Cardiac atrium fibroblast (primary cell): ENCODE data around the gene CCDC61. TPM values are rescaled to one million over a fixed set of nuclear protein-coding genes. Genes with fewer than 3 reads are reported as not detected.

ENCODE experiments used
- total RNA-seq: library from RNA; depleted of rRNA; stranded (reverse); fragments of >200 nt; gene quantifications from 2 replicates; pipeline ENCODE4 v1.2.3, GENCODE V29; 2015

Gene CCDC61, protein sequence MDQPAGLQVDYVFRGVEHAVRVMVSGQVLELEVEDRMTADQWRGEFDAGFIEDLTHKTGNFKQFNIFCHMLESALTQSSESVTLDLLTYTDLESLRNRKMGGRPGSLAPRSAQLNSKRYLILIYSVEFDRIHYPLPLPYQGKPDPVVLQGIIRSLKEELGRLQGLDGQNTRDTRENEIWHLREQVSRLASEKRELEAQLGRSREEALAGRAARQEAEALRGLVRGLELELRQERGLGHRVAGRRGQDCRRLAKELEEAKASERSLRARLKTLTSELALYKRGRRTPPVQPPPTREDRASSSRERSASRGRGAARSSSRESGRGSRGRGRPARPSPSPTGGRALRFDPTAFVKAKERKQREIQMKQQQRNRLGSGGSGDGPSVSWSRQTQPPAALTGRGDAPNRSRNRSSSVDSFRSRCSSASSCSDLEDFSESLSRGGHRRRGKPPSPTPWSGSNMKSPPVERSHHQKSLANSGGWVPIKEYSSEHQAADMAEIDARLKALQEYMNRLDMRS
- 6.1 and 6.8 TPM in 2 replicates for total RNA-seq

DNA sequence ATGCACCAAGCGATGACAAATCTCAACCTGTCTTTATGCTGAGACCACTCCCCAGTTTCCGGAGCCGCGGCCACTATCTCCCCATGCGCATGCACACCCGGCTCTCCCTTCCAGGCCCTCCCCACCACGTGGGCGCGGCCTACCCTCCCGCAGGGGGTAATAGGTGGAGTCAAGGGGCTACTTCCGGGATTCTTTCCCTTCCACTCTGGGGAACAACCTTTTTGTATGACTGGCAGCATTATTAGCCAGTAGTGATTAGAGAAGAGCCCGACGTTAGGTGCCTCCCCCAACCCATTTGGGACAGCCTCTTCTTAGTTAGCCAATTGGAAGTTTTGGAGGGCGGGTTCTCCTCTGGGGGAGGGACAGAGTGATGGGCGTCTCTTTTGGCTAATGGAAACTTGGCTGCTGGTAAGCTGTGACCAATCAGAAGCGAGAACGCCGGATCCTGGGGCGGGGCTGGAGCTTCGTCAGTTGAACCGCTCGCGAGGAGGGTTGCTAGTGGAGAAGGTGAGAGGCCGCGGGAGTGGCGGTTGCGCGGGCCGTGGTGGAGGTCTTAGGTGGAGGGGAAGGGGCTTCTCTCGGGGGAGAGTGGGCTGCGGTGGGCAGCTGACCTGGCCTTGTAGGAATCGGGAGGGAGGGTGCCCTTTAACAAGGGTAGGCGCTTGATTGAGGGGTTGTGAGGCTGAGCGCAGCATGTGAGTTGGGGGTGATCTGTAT is at the start of gene CCDC61:
Gene CCDC61 (plus strand): TSS at position 470 of the 717 bp plus-strand sequence. CDS start 7,552 bp downstream, outside the sequence.

GRCh38 chr19:45973553-45974338 is 21.5 kb upstream of the CCDC61 start, which contains the start of gene NOVA2:
Gene NOVA2 (minus strand): TSS chr19:45973865. CDS start chr19:45973351, 514 bp downstream.

DNA sequence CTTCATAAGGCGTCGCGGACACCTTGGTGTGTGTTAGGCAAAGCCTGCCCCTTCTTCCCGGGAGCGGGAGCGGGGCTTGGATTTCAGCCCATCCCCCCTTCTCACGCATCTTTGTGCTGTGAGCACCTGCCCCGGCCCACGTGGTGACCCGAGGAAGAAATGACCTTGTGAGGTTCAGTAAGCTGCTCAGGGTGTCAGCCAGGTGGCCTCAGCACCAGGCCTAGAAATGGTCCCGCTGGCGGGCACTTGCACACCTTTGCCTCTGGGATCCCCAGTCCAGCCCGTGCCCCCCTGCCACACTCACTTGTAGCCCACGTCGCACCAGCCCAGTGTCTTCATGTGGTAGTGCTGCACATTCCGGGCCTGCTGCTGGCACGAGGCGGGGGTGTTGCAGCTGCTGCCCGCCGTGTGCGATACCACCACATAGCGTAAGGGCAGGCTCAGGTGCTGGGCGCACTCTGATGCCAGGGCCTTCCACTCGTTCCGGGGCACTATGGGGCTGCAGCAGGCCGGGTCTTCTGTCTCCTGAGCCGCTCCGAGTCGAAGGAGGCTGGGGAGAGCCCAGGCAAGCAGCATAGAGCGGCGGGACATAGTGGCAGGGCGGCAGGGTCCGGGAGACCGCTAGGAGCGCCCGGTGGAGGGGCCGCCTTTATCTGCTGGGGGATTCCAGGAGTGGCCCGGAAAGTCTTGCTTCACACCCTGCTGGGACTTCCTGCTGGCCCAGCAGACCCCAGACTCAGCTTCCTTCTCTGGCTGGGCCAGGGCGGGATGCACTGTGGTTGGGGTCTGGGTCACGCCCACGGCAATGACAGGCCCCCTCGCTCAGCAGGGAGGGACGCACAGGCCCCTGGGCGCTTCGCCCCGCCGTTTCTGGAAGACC is 27.4 kb downstream of the CCDC61 start, which contains the start of gene PGLYRP1:
Gene PGLYRP1 (minus strand): TSS at position 623 of the 880 bp plus-strand sequence. CDS start 32 bp downstream, at position 591.

DNA sequence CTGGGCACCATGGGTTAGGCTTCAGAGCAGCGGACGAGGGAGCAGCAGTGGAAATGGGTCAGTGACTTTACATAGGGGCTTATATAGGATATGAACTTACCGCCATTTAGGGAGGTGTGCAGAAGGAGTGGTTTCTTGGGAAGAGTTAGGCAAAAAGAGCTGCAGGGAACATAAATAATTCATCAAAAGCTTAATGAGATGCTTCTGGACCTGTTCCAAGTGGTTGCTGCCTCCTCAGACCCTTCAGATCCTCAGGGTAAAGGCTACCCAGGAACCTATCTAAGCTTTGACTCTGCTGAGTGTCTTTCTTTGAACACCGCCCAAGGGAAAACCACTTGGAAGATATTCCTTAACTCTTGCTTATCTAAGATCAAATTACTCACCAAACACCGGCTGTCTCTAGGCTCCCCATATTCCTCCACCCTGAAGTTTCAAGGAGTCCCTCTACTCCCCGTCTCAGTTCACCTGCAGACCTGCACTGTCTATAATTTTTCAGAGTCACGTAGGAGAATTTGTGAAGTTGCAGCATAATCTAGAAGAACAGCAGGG is 45.8 kb downstream of the CCDC61 start, which contains the start of gene IGFL4:
Gene IGFL4 (minus strand): TSS at position 51 of the 549 bp plus-strand sequence. CDS start 40 bp downstream, at position 11.

Other genes with a start within 250 kb of the CCDC61 start
- gene SIX5, start 226.2 kb upstream of the CCDC61 start, total RNA-seq, result 19.6 and 20.0 TPM in 2 replicates
- 12.0 and 21.7 TPM in 2 replicates for gene DMPK, start 213.0 kb upstream of the CCDC61 start, total RNA-seq
- gene DMWD, start 202.6 kb upstream of the CCDC61 start, total RNA-seq, result 25.1 and 30.5 TPM in 2 replicates
- not detected in 2 replicates for gene RSPH6A, start 180.2 kb upstream of the CCDC61 start, total RNA-seq
- 30.7 and 33.9 TPM in 2 replicates for gene SYMPK, start 132.3 kb upstream of the CCDC61 start, total RNA-seq
- gene FOXA3, start 131.1 kb upstream of the CCDC61 start, total RNA-seq, result not detected in 2 replicates
- gene IRF2BP1, start 109.3 kb upstream of the CCDC61 start, total RNA-seq, result 24.0 and 28.4 TPM in 2 replicates
- gene MYPOP, start 92.9 kb upstream of the CCDC61 start, total RNA-seq, result 1.6 and 2.1 TPM in 2 replicates
- not detected in 2 replicates for gene NANOS2, start 80.7 kb upstream of the CCDC61 start, total RNA-seq
- gene NOVA2, start 21.6 kb upstream of the CCDC61 start, total RNA-seq, result 0.32 and 0.90 TPM in 2 replicates
- not detected in 2 replicates for gene PGLYRP1, start 27.6 kb downstream of the CCDC61 start, total RNA-seq
- not detected in 2 replicates for gene IGFL4, start 45.5 kb downstream of the CCDC61 start, total RNA-seq
- not detected in 2 replicates for gene IGFL3, start 129.2 kb downstream of the CCDC61 start, total RNA-seq
- gene IGFL2, start 152.8 kb downstream of the CCDC61 start, total RNA-seq, result not detected in 2 replicates
- not detected in 2 replicates for gene IGFL1, start 234.3 kb downstream of the CCDC61 start, total RNA-seq